ENCODE results near the gene PSMC5.
"Not testable (repeated sequence)": the region's sequence is repeated elsewhere in the genome, so short reads cannot be mapped to it uniquely, and the experiment has no call there.

The PSMC5 gene

GRCh38 chr17:63874061-63874626 is 46.9 kb downstream of the PSMC5 start:
- FAIRE-seq; DNase-seq (ENCODE audit: insufficient read length, low spot score): not testable (repeated sequence)

- not testable (repeated sequence) for FAIRE-seq; DNase-seq (ENCODE audit: insufficient read length, low spot score)
These were observed 47.5 kb downstream of the PSMC5 start for GRCh38 chr17:63874693-63875092.

GRCh38 chr17:63878413-63878812 is 51.2 kb downstream of the PSMC5 start:
- DNase-seq (ENCODE audit: insufficient read length, low spot score); FAIRE-seq: not testable (repeated sequence)

GRCh38 chr17:63880706-63881105 is 53.5 kb downstream of the PSMC5 start:
- TF ChIP-seq CTCF (IDR thresholded peaks at IDR 0.05; ENCODE audit: insufficient read depth, missing control alignments) = no peak
- no peak for FAIRE-seq
- DNase-seq (ENCODE audit: insufficient read length, low spot score) = no peak

- not testable (repeated sequence) for DNase-seq (ENCODE audit: insufficient read length, low spot score); FAIRE-seq
These were observed 54.1 kb downstream of the PSMC5 start for GRCh38 chr17:63881337-63881736.
